DOHH2 (cell line): ENCODE results near the gene TPH2.

Source experiments
- EZH2phosphoT487 ChIP-seq: fragments of 200-600 bp; sonication (generic); IDR thresholded peaks from 2 replicates; pipeline ENCODE4 v1.6.1; 2017; ENCODE audit warnings: borderline replicate concordance, mild to moderate bottlenecking, antibody characterized with exemption, low read length, moderate library complexity, mixed read lengths
- TF ChIP-seq, protein P1 (sequence below): fragments of 200-600 bp; sonication (generic); IDR thresholded peaks from one replicate; pipeline ENCODE4 v1.5.1; 2014; ENCODE audit warnings: antibody characterized with exemption, mild to moderate bottlenecking, low read depth, low read length; ENCODE audit not compliant: poor library complexity, severe bottlenecking

- TF ChIP-seq, protein P1, sequence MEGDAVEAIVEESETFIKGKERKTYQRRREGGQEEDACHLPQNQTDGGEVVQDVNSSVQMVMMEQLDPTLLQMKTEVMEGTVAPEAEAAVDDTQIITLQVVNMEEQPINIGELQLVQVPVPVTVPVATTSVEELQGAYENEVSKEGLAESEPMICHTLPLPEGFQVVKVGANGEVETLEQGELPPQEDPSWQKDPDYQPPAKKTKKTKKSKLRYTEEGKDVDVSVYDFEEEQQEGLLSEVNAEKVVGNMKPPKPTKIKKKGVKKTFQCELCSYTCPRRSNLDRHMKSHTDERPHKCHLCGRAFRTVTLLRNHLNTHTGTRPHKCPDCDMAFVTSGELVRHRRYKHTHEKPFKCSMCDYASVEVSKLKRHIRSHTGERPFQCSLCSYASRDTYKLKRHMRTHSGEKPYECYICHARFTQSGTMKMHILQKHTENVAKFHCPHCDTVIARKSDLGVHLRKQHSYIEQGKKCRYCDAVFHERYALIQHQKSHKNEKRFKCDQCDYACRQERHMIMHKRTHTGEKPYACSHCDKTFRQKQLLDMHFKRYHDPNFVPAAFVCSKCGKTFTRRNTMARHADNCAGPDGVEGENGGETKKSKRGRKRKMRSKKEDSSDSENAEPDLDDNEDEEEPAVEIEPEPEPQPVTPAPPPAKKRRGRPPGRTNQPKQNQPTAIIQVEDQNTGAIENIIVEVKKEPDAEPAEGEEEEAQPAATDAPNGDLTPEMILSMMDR = no peak
- no peak for TF ChIP-seq EZH2phosphoT487
These were observed 9.0 kb downstream of the TPH2 start for GRCh38 chr12:71947645-71948105.
